Testis (tissue), 3 donors: ENCODE measurements around the gene POLR3A. TPM values are rescaled to one million over a fixed set of nuclear protein-coding genes. Genes with fewer than 3 reads are reported as not detected.
"Not testable (repeated sequence)": the region's sequence is repeated elsewhere in the genome, so short reads cannot be mapped to it uniquely, and the experiment has no call there.

Experiments
- DNase-seq: peaks from one replicate; pipeline ENCODE4 v3.0.0-alpha.2; 2019
- H3K27ac ChIP-seq, 2 donors: fragments of 200-600 bp; sonication (generic); one replicate each; pipeline ENCODE4 v1.5.1; 2019
- H3K27me3 ChIP-seq: fragments of 200-600 bp; sonication (generic); one replicate; pipeline ENCODE4 v1.5.1; 2019
- H3K36me3 ChIP-seq: fragments of 200-600 bp; sonication (generic); one replicate; pipeline ENCODE4 v1.5.1; 2017; ENCODE audit warnings: low read depth; ENCODE audit errors: missing control alignments
- H3K4me1 ChIP-seq: fragments of 200-600 bp; sonication (generic); one replicate; pipeline ENCODE4 v1.5.1; 2019
- H3K4me3 ChIP-seq, 2 donors: fragments of 200-600 bp; sonication (generic); one replicate each; pipeline ENCODE4 v1.5.1; 2017 to 2019
- H3K9me3 ChIP-seq: fragments of 200-600 bp; sonication (generic); one replicate; pipeline ENCODE4 v1.5.1; 2017
- POLR2A ChIP-seq: fragments of 450-650 bp; IDR thresholded peaks from one replicate; pipeline ENCODE4 v1.6.1; 2017; ENCODE audit warnings: antibody characterized with exemption, mild to moderate bottlenecking, moderate library complexity
- WGBS, 2 donors: methylation state at CpG; one replicate each; pipeline ENCODE4 v1.1.5; 2018; 5-methylcytosine and 5-hydroxymethylcytosine counted together
- intact Hi-C: fragments of 100-400 bp; cut with DNase I; formaldehyde crosslinking; loops from one replicate; pipeline ENCODE4 v1.15.1; 2023; ENCODE audit warnings: low total_unique reads
- polyA plus RNA-seq: library from polyadenylated mRNA; stranded (reverse); fragments of 350-450 nt; fragmentation: Illumina TruSeq; extraction: RNeasy Lipid Tissue Mini Kit (QIAGEN cat#74804); gene quantifications from one replicate; pipeline ENCODE4 v1.2.3, GENCODE V29; 2014; ENCODE audit warnings: low read depth, low replicate concordance; ENCODE audit not compliant: insufficient read depth
- total RNA-seq, 2 donors: library from RNA; depleted of rRNA; stranded (reverse); fragments of >200 nt; gene quantifications; one replicate each; pipeline ENCODE4 v1.2.3, GENCODE V29; 2016
- TF ChIP-seq, protein P1 (sequence below), 3 experiments: fragments of 450-650 bp in 2 of 3; fragments of 200-600 bp in 1 of 3; sonication (generic) in 1 of 3; IDR thresholded peaks; one replicate each; pipeline ENCODE4 v1.5.1; 2016 to 2019; ENCODE audit warnings: antibody characterized with exemption in 3 of 3, mild to moderate bottlenecking in 2 of 3, moderate library complexity in 1 of 3

The POLR3A gene
- total and polyA plus RNA-seq, 3 donors from 2014 or later, result 16.1 to 23.0 (median 20.9) TPM

DNA sequence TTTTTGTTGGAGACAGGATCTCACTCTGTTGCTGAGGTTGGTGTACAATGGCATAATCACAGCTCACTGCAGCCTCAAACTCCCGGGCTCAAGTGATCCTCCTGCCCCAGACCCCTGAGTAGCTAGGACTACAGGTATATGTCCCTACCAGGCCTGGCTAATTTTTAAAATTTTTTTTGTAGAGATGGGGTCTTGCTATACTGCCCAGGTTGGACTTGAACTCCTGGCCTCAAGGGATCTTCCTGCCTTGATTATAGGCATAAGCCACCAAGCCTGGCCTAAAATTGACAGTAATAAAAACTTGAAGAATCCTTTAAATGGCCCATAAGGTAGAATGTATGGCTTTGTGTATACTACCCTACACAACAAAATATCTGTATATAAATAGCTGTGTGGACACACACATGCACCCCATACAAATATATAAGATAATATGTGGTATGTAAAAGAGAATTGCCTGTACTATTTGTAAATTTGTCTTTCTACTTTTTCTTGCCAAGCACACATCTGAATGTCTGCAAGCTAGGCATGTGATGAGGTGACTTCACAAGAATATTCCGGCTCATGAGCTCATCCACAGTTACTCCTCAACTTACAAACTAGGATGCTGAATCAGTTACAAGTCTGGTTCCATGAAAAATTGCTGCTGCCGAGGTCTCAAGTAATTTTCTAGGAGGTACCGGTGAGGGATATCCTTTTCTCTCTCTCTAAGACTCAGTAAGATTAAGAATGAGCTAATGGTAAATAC, 26.6 kb downstream of the POLR3A start:
- no peaks in the 10 kb centered on the region for H3K36me3 ChIP-seq
- intact Hi-C loops, result no loop called here

DNA sequence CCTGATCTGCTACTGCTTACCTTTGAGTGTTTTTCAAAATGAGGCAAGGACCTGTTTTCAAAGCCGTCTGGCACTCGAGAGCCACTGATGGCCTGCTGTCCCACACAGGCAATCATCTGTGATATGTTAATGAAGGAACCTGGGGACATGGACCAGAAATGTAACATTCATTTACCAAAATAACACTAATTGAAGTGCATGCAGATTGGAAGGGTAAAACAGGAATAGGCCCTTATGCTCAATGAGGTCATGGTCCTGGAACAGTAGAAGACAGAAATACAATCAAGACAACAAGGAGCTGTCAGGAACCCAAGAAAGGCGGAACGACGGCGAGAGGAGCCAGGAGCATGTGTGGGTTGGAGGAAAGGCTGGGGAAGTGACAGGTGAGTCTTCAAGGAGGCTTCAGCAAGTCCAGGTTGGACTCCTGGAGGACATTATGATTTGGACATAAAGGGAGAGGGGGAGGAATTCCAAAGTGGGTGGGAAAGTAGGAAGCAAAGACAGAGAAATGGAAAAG, 28.3 kb downstream of the POLR3A start:
- H3K4me3 ChIP-seq, result no peak overlapping the region
- intact Hi-C loops, result no loop called here
- no peaks in the 10 kb centered on the region for H3K9me3 ChIP-seq
- TF ChIP-seq POLR2A, result no peak
- TF ChIP-seq, protein P1, sequence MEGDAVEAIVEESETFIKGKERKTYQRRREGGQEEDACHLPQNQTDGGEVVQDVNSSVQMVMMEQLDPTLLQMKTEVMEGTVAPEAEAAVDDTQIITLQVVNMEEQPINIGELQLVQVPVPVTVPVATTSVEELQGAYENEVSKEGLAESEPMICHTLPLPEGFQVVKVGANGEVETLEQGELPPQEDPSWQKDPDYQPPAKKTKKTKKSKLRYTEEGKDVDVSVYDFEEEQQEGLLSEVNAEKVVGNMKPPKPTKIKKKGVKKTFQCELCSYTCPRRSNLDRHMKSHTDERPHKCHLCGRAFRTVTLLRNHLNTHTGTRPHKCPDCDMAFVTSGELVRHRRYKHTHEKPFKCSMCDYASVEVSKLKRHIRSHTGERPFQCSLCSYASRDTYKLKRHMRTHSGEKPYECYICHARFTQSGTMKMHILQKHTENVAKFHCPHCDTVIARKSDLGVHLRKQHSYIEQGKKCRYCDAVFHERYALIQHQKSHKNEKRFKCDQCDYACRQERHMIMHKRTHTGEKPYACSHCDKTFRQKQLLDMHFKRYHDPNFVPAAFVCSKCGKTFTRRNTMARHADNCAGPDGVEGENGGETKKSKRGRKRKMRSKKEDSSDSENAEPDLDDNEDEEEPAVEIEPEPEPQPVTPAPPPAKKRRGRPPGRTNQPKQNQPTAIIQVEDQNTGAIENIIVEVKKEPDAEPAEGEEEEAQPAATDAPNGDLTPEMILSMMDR (IDR thresholded peaks at IDR 0.05), result no peak
- H3K4me1 ChIP-seq, result no peaks in the 10 kb centered on the region
- no peaks in the 10 kb centered on the region for H3K27me3 ChIP-seq
- H3K36me3 ChIP-seq, result no peaks in the 10 kb centered on the region
- WGBS, 2 donors, result 79 to 82% methylated on average over 6 of the region's 6 CpGs
- DNase-seq, result no peak
- no peak overlapping the region for H3K27ac ChIP-seq

More for the DNA sequence above, 26.6 kb downstream of the POLR3A start:
- Histone ChIP-seq H3K27me3 (no peaks in the 10 kb centered on the region), H3K4me1 (no peaks in the 10 kb centered on the region), H3K4me3 (no peak overlapping the region), H3K9me3 (no peaks in the 10 kb centered on the region), H3K27ac (no peak overlapping the region)
- TF ChIP-seq, protein P1 (IDR thresholded peaks at IDR 0.05), result no peak
- no peak for TF ChIP-seq POLR2A
- DNase-seq, result no peak
- 91 to 92% methylated on average over 4 of the region's 4 CpGs for WGBS, 2 donors

DNA sequence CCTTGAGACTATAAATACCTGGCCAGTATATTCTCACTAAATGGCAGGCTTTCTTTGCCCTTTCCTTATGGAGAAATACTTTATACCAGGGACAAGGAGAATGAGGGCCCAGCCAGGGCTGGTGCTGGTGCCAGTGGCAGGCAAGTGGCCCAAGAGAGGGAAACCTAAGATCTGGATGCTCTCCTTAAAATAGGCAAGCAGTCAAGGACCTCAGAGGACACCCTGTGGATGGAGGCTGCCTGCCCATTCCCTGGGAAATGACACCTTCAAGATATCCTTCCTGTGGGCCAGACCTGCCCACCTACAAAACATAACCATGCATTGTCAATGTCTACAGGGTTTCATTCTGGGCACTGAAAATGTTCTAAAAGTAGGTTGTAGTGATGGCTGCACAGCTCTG, 29.1 kb downstream of the POLR3A start:
- intact Hi-C loops, result no loop called here
- H3K9me3 ChIP-seq, result no peaks in the 10 kb centered on the region
- H3K4me1 ChIP-seq, result no peaks in the 10 kb centered on the region
- no peaks in the 10 kb centered on the region for H3K36me3 ChIP-seq
- TF ChIP-seq, protein P1 (IDR thresholded peaks at IDR 0.05), result no peak
- no peak for TF ChIP-seq POLR2A
- no peak overlapping the region for H3K4me3 ChIP-seq
- no peak for DNase-seq
- H3K27ac ChIP-seq, result no peak overlapping the region
- H3K27me3 ChIP-seq, result no peaks in the 10 kb centered on the region

DNA sequence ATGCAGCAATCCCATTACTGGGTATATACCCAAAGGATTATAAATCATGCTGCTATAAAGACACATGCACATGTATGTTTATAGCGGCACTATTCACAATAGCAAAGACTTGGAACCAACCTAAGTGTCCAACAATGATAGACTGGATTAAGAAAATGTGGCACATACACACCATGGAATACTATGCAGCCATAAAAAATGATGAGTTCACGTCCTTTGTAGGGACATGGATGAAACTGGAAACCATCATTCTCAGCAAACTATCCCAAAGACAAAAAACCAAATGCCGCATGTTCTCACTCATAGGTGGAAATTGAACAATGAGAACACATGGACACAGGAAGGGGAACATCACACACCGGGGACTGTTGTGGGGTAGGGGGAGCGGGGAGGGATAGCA, 30.5 kb downstream of the POLR3A start:
- H3K36me3 ChIP-seq, H3K9me3 ChIP-seq, H3K4me3 ChIP-seq, H3K27ac ChIP-seq, H3K4me1 ChIP-seq, intact Hi-C loops, DNase-seq, H3K27me3 ChIP-seq: not testable (repeated sequence)
- 92 to 96% methylated on average over 5 of the region's 5 CpGs for WGBS, 2 donors

DNA sequence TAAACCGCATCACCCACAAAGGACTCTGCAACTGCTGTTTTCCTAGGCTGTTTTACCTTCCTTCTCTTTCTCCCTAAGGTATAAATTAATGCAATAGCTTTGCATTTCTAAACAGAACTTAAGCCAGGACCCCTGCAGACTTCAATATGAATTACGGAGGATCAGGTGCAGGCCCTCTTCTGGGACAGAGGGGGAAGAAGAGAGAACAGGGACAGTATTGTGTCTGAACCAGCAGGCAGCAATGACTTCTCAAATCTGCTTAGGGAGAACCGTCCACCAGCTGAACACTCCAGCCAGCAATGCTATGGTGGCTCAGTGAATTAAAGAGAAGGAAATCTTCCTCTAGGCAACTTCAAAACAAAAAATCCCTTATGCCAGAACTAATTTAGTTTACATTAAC, 35.7 kb downstream of the POLR3A start:
- WGBS, 2 donors, result 79 to 91% methylated on average over 3 of the region's 3 CpGs
- TF ChIP-seq, protein P1 (IDR thresholded peaks at IDR 0.05), result no peak
- no peak for TF ChIP-seq POLR2A
- no peak overlapping the region for H3K27ac ChIP-seq
- H3K27me3 ChIP-seq, result no peaks in the 10 kb centered on the region
- no peak for DNase-seq
- H3K4me3 ChIP-seq, result no peak overlapping the region
- H3K4me1 ChIP-seq, result no peaks in the 10 kb centered on the region
- H3K36me3 ChIP-seq, result no peaks in the 10 kb centered on the region
- no peaks in the 10 kb centered on the region for H3K9me3 ChIP-seq
- intact Hi-C loops, result no loop called here
